Esophagus muscularis mucosa (tissue), 4 donors: ENCODE measurements around the gene ETV6. TPM values are rescaled to one million over a fixed set of nuclear protein-coding genes. Genes with fewer than 3 reads are reported as not detected.
A peak's percentile ranks its signal among the peaks of the same experiment; 100 is the strongest.

Experiments used
- DNase-seq: peaks from one replicate; pipeline ENCODE4 v3.0.0-alpha.2; 2017; ENCODE audit errors: extremely low spot score
- H3K27ac ChIP-seq, 4 donors: fragments of 200-600 bp; sonication (generic); replicated peaks in 1 of 4; 1 replicate in 3 of 4; 2 replicates in 1 of 4; pipeline ENCODE4 v1.5.1; 2016 to 2019; ENCODE audit warnings: mild to moderate bottlenecking in 1 of 4
- H3K27me3 ChIP-seq, 4 donors: fragments of 200-600 bp; sonication (generic); one replicate each; pipeline versions ENCODE4 v1.5.1 to v1.6.0; 2016 to 2019
- H3K36me3 ChIP-seq, 4 donors: fragments of 200-600 bp; sonication (generic); one replicate each; pipeline ENCODE4 v1.5.1; 2016 to 2019
- H3K4me1 ChIP-seq, 4 donors: fragments of 200-600 bp; sonication (generic); one replicate each; pipeline ENCODE4 v1.5.1; 2016 to 2019
- H3K4me3 ChIP-seq, 4 donors: fragments of 200-600 bp; sonication (generic); 1 replicate in 2 of 4; 2 replicates in 2 of 4; pipeline ENCODE4 v1.5.1; 2016 to 2019; ENCODE audit warnings: mild to moderate bottlenecking in 4 of 4, moderate library complexity in 1 of 4
- H3K9me3 ChIP-seq, 4 donors: fragments of 200-600 bp; sonication (generic); 1 replicate in 3 of 4; 2 replicates in 1 of 4; pipeline ENCODE4 v1.5.1; 2016 to 2019
- CTCF ChIP-seq, 3 experiments: fragments of 200-600 bp in 2 of 3; fragments of 450-650 bp in 1 of 3; sonication (generic) in 2 of 3; IDR thresholded peaks; one replicate each; pipeline ENCODE4 v1.5.1; 2017 to 2019; ENCODE audit warnings: antibody characterized with exemption in 3 of 3, mild to moderate bottlenecking in 2 of 3, moderate library complexity in 1 of 3
- EP300 ChIP-seq: sonication (generic); formaldehyde crosslinking; IDR thresholded peaks from one replicate; pipeline ENCODE4 v1.6.1; 2017; ENCODE audit warnings: antibody characterized with exemption
- POLR2A ChIP-seq: fragments of 450-650 bp; IDR thresholded peaks from one replicate; pipeline ENCODE4 v1.6.1; 2017; ENCODE audit warnings: antibody characterized with exemption, moderate library complexity, mild to moderate bottlenecking, low read depth
- POLR2AphosphoS5 ChIP-seq, 2 donors: sonication (generic); formaldehyde crosslinking; IDR thresholded peaks; one replicate each; pipeline ENCODE4 v1.6.1; 2017; ENCODE audit warnings: antibody characterized with exemption in 2 of 2
- WGBS: methylation state at CpG from one replicate; pipeline ENCODE4 v1.1.5; 2018; 5-methylcytosine and 5-hydroxymethylcytosine counted together
- intact Hi-C: fragments of 100-400 bp; cut with DNase I; formaldehyde crosslinking; loops from one replicate; pipeline ENCODE4 v1.15.1; 2023
- total RNA-seq, 4 donors: library from RNA; depleted of rRNA; stranded (reverse); fragments of >200 nt; gene quantifications; one replicate each; pipeline versions ENCODE4 v1.1.0 to v1.2.1, GENCODE V29; 2016

Gene ETV6
- total RNA-seq, 4 donors from 2014 or later, result 22.4 to 29.6 (median 25.3) TPM

- peaks cover 0 to 42% (median 25%) of the 10 kb centered on the region in 4 donors for H3K4me1 ChIP-seq
- no peaks in the 10 kb centered on the region for H3K27me3 ChIP-seq
- no peak overlapping the region for H3K4me3 ChIP-seq
- no peak for DNase-seq
- intact Hi-C loops, result no loop called here
- 79% methylated on average over 1 of the region's 1 CpG for WGBS
- peaks cover 0 to 39% (median 8%) of the 10 kb centered on the region in 4 donors for H3K36me3 ChIP-seq
- H3K9me3 ChIP-seq, result no peaks in the 10 kb centered on the region
- H3K27ac ChIP-seq, result no peak overlapping the region
- no peak for TF ChIP-seq POLR2AphosphoS5 (IDR thresholded peaks at IDR 0.05)
Measured at GRCh38 chr12:11847539-11847938, 198.1 kb downstream of the ETV6 start.

- Histone ChIP-seq H3K9me3 (no peaks in the 10 kb centered on the region), H3K27ac (no peak overlapping the region), H3K4me3 (no peak overlapping the region), H3K27me3 (no peaks in the 10 kb centered on the region), H3K4me1 (peaks cover 0 to 40% (median 26%) of the 10 kb centered on the region in 4 donors), H3K36me3 (peaks cover 5 to 53% (median 24%) of the 10 kb centered on the region in 4 donors)
- DNase-seq, result no peak
- TF ChIP-seq POLR2AphosphoS5 (IDR thresholded peaks at IDR 0.05), result no peak
- no peak for TF ChIP-seq CTCF (IDR thresholded peaks at IDR 0.05)
- no peak for TF ChIP-seq EP300
- no peak for TF ChIP-seq POLR2A
- 95% methylated on average over 18 of the region's 19 CpGs for WGBS
- intact Hi-C loops, result no loop called here
Measured at GRCh38 chr12:11849757-11850504, 200.5 kb downstream of the ETV6 start.

GRCh38 chr12:11853126-11853525 is 203.7 kb downstream of the ETV6 start:
- TF ChIP-seq EP300 (no peak), POLR2A (no peak), CTCF (IDR thresholded peaks at IDR 0.05) (no peak), POLR2AphosphoS5 (IDR thresholded peaks at IDR 0.05) (peak in 1 of 2 donors; percentile 42)
- DNase-seq, result no peak
- no peaks in the 10 kb centered on the region for H3K9me3 ChIP-seq
- no peak overlapping the region for H3K4me3 ChIP-seq
- peaks cover 5 to 39% (median 34%) of the 10 kb centered on the region in 4 donors for H3K4me1 ChIP-seq
- 83% methylated on average over 12 of the region's 12 CpGs for WGBS
- intact Hi-C loops, result no loop called here
- no peaks in the 10 kb centered on the region for H3K27me3 ChIP-seq
- H3K27ac ChIP-seq, result peak overlapping the region in 2 of 4 donors; percentile 42 to 46
- H3K36me3 ChIP-seq, result peaks cover 5 to 63% (median 27%) of the 10 kb centered on the region in 4 donors

GRCh38 chr12:11854011-11854499 is 204.6 kb downstream of the ETV6 start:
- no peak for DNase-seq
- H3K27ac ChIP-seq, result no peak overlapping the region
- H3K27me3 ChIP-seq, result no peaks in the 10 kb centered on the region
- H3K9me3 ChIP-seq, result no peaks in the 10 kb centered on the region
- WGBS, result 94% methylated on average over 13 of the region's 13 CpGs
- intact Hi-C loops, result no loop called here
- TF ChIP-seq EP300 (no peak), CTCF (IDR thresholded peaks at IDR 0.05) (no peak), POLR2AphosphoS5 (IDR thresholded peaks at IDR 0.05) (no peak), POLR2A (no peak)
- H3K4me1 ChIP-seq, result peaks cover 5 to 39% (median 31%) of the 10 kb centered on the region in 4 donors
- H3K4me3 ChIP-seq, result no peak overlapping the region
- peaks cover 5 to 60% (median 27%) of the 10 kb centered on the region in 4 donors for H3K36me3 ChIP-seq

- Histone ChIP-seq H3K36me3 (peaks cover 5 to 46% (median 27%) of the 10 kb centered on the region in 4 donors), H3K4me3 (no peak overlapping the region), H3K9me3 (no peaks in the 10 kb centered on the region), H3K27me3 (no peaks in the 10 kb centered on the region), H3K4me1 (peaks cover 20 to 57% (median 46%) of the 10 kb centered on the region in 4 donors), H3K27ac (peak overlapping the region; percentile 13 to 47 (median 22))
- WGBS, result 75% methylated on average over 4 of the region's 4 CpGs
- TF ChIP-seq POLR2A (no peak), CTCF (IDR thresholded peaks at IDR 0.05) (no peak), EP300 (no peak), POLR2AphosphoS5 (IDR thresholded peaks at IDR 0.05) (no peak)
- DNase-seq, result no peak
- intact Hi-C loops, result no loop called here
Measured at GRCh38 chr12:11855983-11856374, 206.5 kb downstream of the ETV6 start.
